Left forelimb (tissue), 1 donor: ENCODE results near the gene DAPK2.

ENCODE experiments used
- DNase-seq: peaks from one replicate; pipeline ENCODE4 v3.0.0-alpha.2; 2018; ENCODE audit warnings: low spot score

DAPK2 gene

GRCh38 chr15:64024172-64025050 is 21.9 kb downstream of the DAPK2 start:
- no peak for DNase-seq

GRCh38 chr15:64023220-64023619 is 23.1 kb downstream of the DAPK2 start:
- DNase-seq: no peak

- DNase-seq: no peak
These were observed 23.7 kb downstream of the DAPK2 start for GRCh38 chr15:64022571-64022970.

- DNase-seq: no peak
These were observed 26.5 kb downstream of the DAPK2 start for GRCh38 chr15:64019764-64020163.

- DNase-seq: no peak
These were observed 28.6 kb downstream of the DAPK2 start for GRCh38 chr15:64017591-64018163.

- DNase-seq: no peak
These were observed 29.1 kb downstream of the DAPK2 start for GRCh38 chr15:64017082-64017588.

- no peak for DNase-seq
These were observed 30.0 kb downstream of the DAPK2 start for GRCh38 chr15:64016257-64016656.

- no peak for DNase-seq
These were observed 31.3 kb downstream of the DAPK2 start for GRCh38 chr15:64014995-64015394.

- DNase-seq: no peak
These were observed 32.9 kb downstream of the DAPK2 start for GRCh38 chr15:64013179-64014062.

- DNase-seq: no peak
These were observed 34.5 kb downstream of the DAPK2 start for GRCh38 chr15:64011736-64012135.

- DNase-seq: no peak
These were observed 35.6 kb downstream of the DAPK2 start for GRCh38 chr15:64010719-64011118.

- no peak for DNase-seq
These were observed 36.5 kb downstream of the DAPK2 start for GRCh38 chr15:64009798-64010261.

- DNase-seq: no peak
These were observed 37.0 kb downstream of the DAPK2 start for GRCh38 chr15:64009241-64009640.

GRCh38 chr15:64008177-64008576 is 38.1 kb downstream of the DAPK2 start:
- DNase-seq: no peak

GRCh38 chr15:64006642-64007041 is 39.6 kb downstream of the DAPK2 start:
- DNase-seq: no peak

- DNase-seq: no peak
These were observed 41.7 kb downstream of the DAPK2 start for GRCh38 chr15:64004587-64004986.

- DNase-seq: no peak
These were observed 42.2 kb downstream of the DAPK2 start for GRCh38 chr15:64004056-64004455.

- DNase-seq: no peak
These were observed 43.1 kb downstream of the DAPK2 start for GRCh38 chr15:64003182-64003581.

- no peak for DNase-seq
These were observed 45.1 kb downstream of the DAPK2 start for GRCh38 chr15:64001148-64001547.

- no peak for DNase-seq
These were observed 45.9 kb downstream of the DAPK2 start for GRCh38 chr15:64000183-64000951.

- no peak for DNase-seq
These were observed 47.1 kb downstream of the DAPK2 start for GRCh38 chr15:63999177-63999576.
